ENCODE data around the gene KARS1.

DNA sequence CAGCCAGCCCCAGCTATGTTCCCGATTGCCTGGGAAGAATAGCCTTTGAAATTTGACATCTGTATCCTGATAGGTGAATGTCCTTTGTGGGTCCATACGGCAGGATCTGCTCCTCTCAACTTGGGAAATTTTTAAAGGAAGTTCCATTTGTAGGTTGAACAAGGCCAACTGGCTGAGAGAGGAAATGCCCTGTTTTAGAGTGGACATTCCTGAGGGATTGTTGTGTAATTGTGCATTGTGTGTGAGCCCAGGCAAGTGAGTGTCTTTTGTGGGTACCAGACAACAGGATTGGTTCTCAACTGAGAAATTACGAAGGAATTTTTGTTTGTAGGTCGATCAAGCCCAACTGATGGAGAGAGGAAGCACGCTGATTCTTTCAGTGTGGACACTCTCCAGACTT is 31.9 kb upstream of the KARS1 start:
- TF ChIP-seq, protein P1, sequence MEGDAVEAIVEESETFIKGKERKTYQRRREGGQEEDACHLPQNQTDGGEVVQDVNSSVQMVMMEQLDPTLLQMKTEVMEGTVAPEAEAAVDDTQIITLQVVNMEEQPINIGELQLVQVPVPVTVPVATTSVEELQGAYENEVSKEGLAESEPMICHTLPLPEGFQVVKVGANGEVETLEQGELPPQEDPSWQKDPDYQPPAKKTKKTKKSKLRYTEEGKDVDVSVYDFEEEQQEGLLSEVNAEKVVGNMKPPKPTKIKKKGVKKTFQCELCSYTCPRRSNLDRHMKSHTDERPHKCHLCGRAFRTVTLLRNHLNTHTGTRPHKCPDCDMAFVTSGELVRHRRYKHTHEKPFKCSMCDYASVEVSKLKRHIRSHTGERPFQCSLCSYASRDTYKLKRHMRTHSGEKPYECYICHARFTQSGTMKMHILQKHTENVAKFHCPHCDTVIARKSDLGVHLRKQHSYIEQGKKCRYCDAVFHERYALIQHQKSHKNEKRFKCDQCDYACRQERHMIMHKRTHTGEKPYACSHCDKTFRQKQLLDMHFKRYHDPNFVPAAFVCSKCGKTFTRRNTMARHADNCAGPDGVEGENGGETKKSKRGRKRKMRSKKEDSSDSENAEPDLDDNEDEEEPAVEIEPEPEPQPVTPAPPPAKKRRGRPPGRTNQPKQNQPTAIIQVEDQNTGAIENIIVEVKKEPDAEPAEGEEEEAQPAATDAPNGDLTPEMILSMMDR (conservative IDR thresholded peaks at IDR 0.05), result no peak
- no peak for TF ChIP-seq ZFX (IDR thresholded peaks at IDR 0.05)
